ENCODE data around the gene RASA4B. TPM values are rescaled to one million over a fixed set of nuclear protein-coding genes. Genes with fewer than 3 reads are reported as not detected.

RASA4B gene
- total and polyA plus RNA-seq, 9 of the 15 experiments (the other 6 are each of a cell fraction or from before 2014, with no cell fraction given): 0.01 to 2.9 (median 1.5) TPM; not detected in 1

GRCh38 chr7:102464577-102465280 lies 52.8 kb downstream of the RASA4B start, which contains the start of the genes ALKBH4 and LRWD1 (continued):
- TF ChIP-seq ZNF408 (CRISPR knock-in tag; IDR thresholded peaks at IDR 0.05; ENCODE audit: low read depth): no peak
- TF ChIP-seq SRSF3 (IDR thresholded peaks at IDR 0.05; ENCODE audit: insufficient read depth, low read length): no peak
- TF ChIP-seq CTBP1 (IDR thresholded peaks at IDR 0.05; ENCODE audit: borderline replicate concordance): peak; percentile 94
- peak; percentile 41; the same call in 1 of the 2 replicates for TF ChIP-seq CBX1 (IDR thresholded peaks at IDR 0.05; ENCODE audit: low read depth)
- TF ChIP-seq RBM34 (IDR thresholded peaks at IDR 0.05; ENCODE audit: borderline replicate concordance, insufficient read depth, low read length): peak; percentile 95; the same call in 1 of the 2 replicates
- TF ChIP-seq, protein P1, sequence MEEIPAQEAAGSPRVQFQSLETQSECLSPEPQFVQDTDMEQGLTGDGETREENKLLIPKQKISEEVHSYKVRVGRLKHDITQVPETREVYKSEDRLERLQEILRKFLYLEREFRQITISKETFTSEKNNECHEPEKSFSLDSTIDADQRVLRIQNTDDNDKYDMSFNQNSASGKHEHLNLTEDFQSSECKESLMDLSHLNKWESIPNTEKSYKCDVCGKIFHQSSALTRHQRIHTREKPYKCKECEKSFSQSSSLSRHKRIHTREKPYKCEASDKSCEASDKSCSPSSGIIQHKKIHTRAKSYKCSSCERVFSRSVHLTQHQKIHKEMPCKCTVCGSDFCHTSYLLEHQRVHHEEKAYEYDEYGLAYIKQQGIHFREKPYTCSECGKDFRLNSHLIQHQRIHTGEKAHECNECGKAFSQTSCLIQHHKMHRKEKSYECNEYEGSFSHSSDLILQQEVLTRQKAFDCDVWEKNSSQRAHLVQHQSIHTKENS (CRISPR knock-in tag; IDR thresholded peaks at IDR 0.05): no peak
- peak; percentile 87 for TF ChIP-seq ELF2 (CRISPR knock-in tag; IDR thresholded peaks at IDR 0.05)
- TF ChIP-seq ZKSCAN1 (IDR thresholded peaks at IDR 0.05; ENCODE audit: low read depth, low read length): peak; percentile 84
- no peak for TF ChIP-seq BRCA1 (IDR thresholded peaks at IDR 0.05)
- TF ChIP-seq BRCA1 (CRISPR knock-in tag; IDR thresholded peaks at IDR 0.05): no peak
- TF ChIP-seq, protein P2, sequence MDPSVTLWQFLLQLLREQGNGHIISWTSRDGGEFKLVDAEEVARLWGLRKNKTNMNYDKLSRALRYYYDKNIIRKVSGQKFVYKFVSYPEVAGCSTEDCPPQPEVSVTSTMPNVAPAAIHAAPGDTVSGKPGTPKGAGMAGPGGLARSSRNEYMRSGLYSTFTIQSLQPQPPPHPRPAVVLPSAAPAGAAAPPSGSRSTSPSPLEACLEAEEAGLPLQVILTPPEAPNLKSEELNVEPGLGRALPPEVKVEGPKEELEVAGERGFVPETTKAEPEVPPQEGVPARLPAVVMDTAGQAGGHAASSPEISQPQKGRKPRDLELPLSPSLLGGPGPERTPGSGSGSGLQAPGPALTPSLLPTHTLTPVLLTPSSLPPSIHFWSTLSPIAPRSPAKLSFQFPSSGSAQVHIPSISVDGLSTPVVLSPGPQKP (CRISPR knock-in tag; IDR thresholded peaks at IDR 0.05): no peak
- TF ChIP-seq, protein P3, sequence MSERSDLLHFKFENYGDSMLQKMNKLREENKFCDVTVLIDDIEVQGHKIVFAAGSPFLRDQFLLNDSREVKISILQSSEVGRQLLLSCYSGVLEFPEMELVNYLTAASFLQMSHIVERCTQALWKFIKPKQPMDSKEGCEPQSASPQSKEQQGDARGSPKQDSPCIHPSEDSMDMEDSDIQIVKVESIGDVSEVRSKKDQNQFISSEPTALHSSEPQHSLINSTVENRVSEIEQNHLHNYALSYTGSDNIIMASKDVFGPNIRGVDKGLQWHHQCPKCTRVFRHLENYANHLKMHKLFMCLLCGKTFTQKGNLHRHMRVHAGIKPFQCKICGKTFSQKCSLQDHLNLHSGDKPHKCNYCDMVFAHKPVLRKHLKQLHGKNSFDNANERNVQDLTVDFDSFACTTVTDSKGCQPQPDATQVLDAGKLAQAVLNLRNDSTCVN (CRISPR knock-in tag; IDR thresholded peaks at IDR 0.05): 0 out of 2 replicates have a peak, but pooled peaks have one; percentile 15
- no peak for TF ChIP-seq ZBTB17 (CRISPR knock-in tag; IDR thresholded peaks at IDR 0.05)
- 0 out of 2 replicates have a peak, but pooled peaks have one; percentile 8 for TF ChIP-seq ZNF165 (CRISPR knock-in tag; IDR thresholded peaks at IDR 0.05; ENCODE audit: borderline replicate concordance)
- no peak for TF ChIP-seq HNRNPH1 (optimal IDR thresholded peaks at IDR 0.05; ENCODE audit: low read depth, low read length)
- TF ChIP-seq ZKSCAN8 (CRISPR knock-in tag; IDR thresholded peaks at IDR 0.05): no peak
- TF ChIP-seq RBBP5 (IDR thresholded peaks at IDR 0.05; ENCODE audit: borderline replicate concordance, insufficient read depth, low read length, poor library complexity, severe bottlenecking): peak; percentile 97
- TF ChIP-seq BRD4 (IDR thresholded peaks at IDR 0.05): no peak
- TF ChIP-seq MTA1 (IDR thresholded peaks at IDR 0.05; ENCODE audit: borderline replicate concordance): no peak
- TF ChIP-seq, protein P4, sequence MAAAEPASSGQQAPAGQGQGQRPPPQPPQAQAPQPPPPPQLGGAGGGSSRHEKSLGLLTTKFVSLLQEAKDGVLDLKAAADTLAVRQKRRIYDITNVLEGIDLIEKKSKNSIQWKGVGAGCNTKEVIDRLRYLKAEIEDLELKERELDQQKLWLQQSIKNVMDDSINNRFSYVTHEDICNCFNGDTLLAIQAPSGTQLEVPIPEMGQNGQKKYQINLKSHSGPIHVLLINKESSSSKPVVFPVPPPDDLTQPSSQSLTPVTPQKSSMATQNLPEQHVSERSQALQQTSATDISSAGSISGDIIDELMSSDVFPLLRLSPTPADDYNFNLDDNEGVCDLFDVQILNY (CRISPR knock-in tag; IDR thresholded peaks at IDR 0.05): peak; percentile 57; the same call in 1 of the 2 replicates
- TF ChIP-seq PML (IDR thresholded peaks at IDR 0.05; ENCODE audit: low read length): peak; percentile 56; the same call in 1 of the 2 replicates
- peak; percentile 94 to 99 for TF ChIP-seq SIN3A (IDR thresholded peaks at IDR 0.05; ENCODE audit: borderline replicate concordance in 2 of 2, control insufficient read depth in 1 of 2, low read depth in 2 of 2, low read length in 2 of 2)
- no peak for TF ChIP-seq MTA2 (IDR thresholded peaks at IDR 0.05; ENCODE audit: low read depth)
- TF ChIP-seq U2AF2 (optimal IDR thresholded peaks at IDR 0.05; ENCODE audit: low read depth, low read length): no peak
